Measurements from ENCODE around the gene CST11. TPM values are rescaled to one million over a fixed set of nuclear protein-coding genes. Genes with fewer than 3 reads are reported as not detected.

CST11 gene
- polyA plus RNA-seq, 2 of the 4 experiments (the other 2 are of a cell fraction), result not detected

DNA sequence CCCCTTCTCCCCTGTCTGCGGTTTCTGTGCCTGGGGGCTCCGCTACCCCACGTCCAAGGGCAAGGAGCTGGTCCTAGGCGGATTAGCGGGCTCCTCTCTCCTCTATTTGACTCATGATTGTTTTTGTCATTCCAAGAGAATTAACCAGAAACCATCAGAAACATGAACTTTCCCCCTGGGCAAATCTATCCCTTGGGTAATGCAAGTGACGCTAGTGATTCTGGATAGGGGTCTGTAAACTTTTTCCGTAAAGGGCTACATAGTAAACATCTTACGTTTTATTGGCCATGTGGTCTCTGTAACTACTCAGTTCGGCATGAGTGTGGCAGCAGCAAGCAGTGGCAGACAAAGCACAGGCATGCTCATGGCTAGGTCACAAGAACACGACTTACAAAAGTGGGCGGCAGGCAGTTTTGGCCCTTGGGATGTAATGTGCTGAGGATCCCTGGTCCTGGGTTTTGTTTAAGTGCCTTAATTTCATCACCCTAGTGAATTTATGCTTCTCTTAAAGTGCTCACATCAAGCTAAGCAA is 654 bp downstream of the CST11 start (continued):
- no peak for TF ChIP-seq HOXA7 (CRISPR knock-in tag; IDR thresholded peaks at IDR 0.05)

DNA sequence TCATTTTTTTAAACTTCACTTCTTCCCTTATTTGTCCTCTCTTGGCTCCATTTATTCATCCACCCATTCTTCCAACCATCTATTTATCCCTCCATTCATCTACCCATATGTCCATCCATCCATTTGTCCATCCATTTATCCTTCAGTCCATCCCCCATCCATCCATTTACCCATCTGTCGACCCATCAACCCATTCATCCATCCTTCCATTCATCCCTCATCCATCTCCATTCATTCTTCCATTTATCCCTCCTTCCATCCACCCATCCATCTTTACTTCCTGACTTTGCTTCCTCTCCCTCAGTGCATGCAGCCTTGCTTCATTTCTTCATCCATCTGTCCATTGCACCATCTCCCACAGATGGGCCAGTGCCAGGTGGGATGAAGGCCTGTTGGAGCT is 1.8 kb downstream of the CST11 start:
- POLR2A ChIA-PET, result no interaction called here
- 8% methylated on average over 1 of the region's 1 CpG for WGBS (ENCODE audit: missing lambda C conversion rate)

DNA sequence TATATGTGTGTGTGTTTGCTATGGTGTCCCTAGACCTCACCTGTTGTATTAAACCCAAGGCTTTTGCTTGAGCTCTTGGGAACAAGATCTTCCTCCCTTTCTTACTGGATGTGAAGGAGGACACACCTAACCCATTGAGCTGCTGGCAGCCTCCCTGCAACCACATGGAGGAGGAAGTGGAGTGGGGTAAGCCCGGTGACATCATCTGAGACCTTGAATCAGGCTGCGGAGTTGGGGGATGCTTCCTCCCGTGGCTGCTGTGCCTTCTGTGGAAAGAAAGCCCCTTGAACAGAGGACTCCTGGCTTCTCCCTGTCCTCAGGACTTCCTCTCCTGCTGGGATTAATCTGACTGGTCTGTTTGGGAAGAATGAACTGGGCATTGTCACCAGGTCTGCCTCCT is 3.3 kb downstream of the CST11 start:
- POLR2A ChIA-PET, result no interaction called here
- ATAC-seq (no peak), FAIRE-seq (no peak), DNase-seq (ENCODE audit: low read depth in 1 of 2, low spot score in 1 of 2) (no peak)
- TF ChIP-seq SREBF2 (IDR thresholded peaks at IDR 0.05), result no peak
- TF ChIP-seq TFCP2L1 (CRISPR knock-in tag; IDR thresholded peaks at IDR 0.05), result no peak
- TF ChIP-seq, protein P1, sequence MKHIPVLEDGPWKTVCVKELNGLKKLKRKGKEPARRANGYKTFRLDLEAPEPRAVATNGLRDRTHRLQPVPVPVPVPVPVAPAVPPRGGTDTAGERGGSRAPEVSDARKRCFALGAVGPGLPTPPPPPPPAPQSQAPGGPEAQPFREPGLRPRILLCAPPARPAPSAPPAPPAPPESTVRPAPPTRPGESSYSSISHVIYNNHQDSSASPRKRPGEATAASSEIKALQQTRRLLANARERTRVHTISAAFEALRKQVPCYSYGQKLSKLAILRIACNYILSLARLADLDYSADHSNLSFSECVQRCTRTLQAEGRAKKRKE (CRISPR knock-in tag; IDR thresholded peaks at IDR 0.05; ENCODE audit: low read depth), result no peak
- no peak for TF ChIP-seq HOXA7 (CRISPR knock-in tag; IDR thresholded peaks at IDR 0.05)
- TF ChIP-seq, protein P2, sequence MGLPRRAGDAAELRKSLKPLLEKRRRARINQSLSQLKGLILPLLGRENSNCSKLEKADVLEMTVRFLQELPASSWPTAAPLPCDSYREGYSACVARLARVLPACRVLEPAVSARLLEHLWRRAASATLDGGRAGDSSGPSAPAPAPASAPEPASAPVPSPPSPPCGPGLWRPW (IDR thresholded peaks at IDR 0.05), result no peak
- no peak for TF ChIP-seq POLR2AphosphoS2 (conservative IDR thresholded peaks at IDR 0.05; ENCODE audit: low read length)
- no peak for TF ChIP-seq HOXB5 (CRISPR knock-in tag; IDR thresholded peaks at IDR 0.05)
- no peak for TF ChIP-seq EP300 (IDR thresholded peaks at IDR 0.05)
- TF ChIP-seq HEYL (CRISPR knock-in tag; IDR thresholded peaks at IDR 0.05), result no peak
- TF ChIP-seq TP53 (CRISPR knock-in tag; IDR thresholded peaks at IDR 0.05), result no peak
- TF ChIP-seq CEBPB (IDR thresholded peaks at IDR 0.05), result no peak
- no peak for TF ChIP-seq RCOR1 (IDR thresholded peaks at IDR 0.05; ENCODE audit: low read depth, low read length)
- TF ChIP-seq, protein P3, sequence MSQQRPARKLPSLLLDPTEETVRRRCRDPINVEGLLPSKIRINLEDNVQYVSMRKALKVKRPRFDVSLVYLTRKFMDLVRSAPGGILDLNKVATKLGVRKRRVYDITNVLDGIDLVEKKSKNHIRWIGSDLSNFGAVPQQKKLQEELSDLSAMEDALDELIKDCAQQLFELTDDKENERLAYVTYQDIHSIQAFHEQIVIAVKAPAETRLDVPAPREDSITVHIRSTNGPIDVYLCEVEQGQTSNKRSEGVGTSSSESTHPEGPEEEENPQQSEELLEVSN (IDR thresholded peaks at IDR 0.05; ENCODE audit: borderline replicate concordance, low read depth), result no peak
- Histone ChIP-seq H3K9me3 (no peaks in the 10 kb centered on the region), H3K4me3 (no peak overlapping the region), H3K4me1 (peaks cover 6% of the 10 kb centered on the region; the same call in 2 of the 3 replicates), H3K27ac (no peak overlapping the region), H3K4me2 (no peak overlapping the region)
- 25% methylated on average over 3 of the region's 3 CpGs for WGBS (ENCODE audit: missing lambda C conversion rate)
- CTCF ChIA-PET, result interaction anchor here (1.1 kb wide), 1 partner anchor 158 kb away, joined by 4 read pairs; no protein-coding TSS in a partner anchor

More for the DNA sequence above, 1.8 kb downstream of the CST11 start:
- Histone ChIP-seq H3K4me2 (no peak overlapping the region), H3K4me1 (peaks cover 2% of the 10 kb centered on the region; the same call in 2 of the 3 replicates), H3K9me3 (0 out of 3 replicates have a peak, but pooled peaks cover 2% of the 10 kb centered on the region), H3K27ac (no peak overlapping the region), H3K4me3 (no peak overlapping the region)
- FAIRE-seq (no peak), DNase-seq (ENCODE audit: low read depth in 1 of 2, low spot score in 1 of 2) (no peak), ATAC-seq (no peak)
- TF ChIP-seq, protein P2 (IDR thresholded peaks at IDR 0.05), result no peak
- TF ChIP-seq EHMT2 (IDR thresholded peaks at IDR 0.05; ENCODE audit: low read depth) (no peak), RARB (CRISPR knock-in tag; IDR thresholded peaks at IDR 0.05) (no peak), ZC3H11A (IDR thresholded peaks at IDR 0.05) (no peak), HEYL (CRISPR knock-in tag; IDR thresholded peaks at IDR 0.05) (no peak)
- CTCF ChIA-PET, result interaction anchor here (2.6 kb wide), 1 partner anchor 9 kb away, joined by 18 read pairs; no protein-coding TSS in a partner anchor

DNA sequence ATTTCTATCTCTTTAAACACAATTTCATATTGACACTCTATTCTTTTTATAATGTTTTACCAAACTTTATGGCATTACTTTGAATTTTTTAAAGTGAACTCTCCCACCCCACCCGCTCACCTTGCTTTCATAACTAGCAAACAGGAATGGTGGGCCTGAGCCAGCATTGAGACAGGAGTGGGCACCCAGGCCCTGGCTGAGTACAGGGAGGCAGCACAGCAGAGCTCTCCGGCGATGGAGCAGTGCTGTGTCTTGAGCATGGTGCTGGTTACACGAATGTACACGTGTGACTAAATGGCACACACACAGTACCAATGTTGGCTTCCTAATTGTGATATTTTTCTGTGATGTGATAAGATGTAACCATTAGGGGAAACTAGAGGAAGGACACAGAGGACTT is 4.5 kb downstream of the CST11 start:
- Histone ChIP-seq H3K9me3 (no peaks in the 10 kb centered on the region), H3K4me1 (peaks cover 6% of the 10 kb centered on the region; the same call in 2 of the 3 replicates), H3K4me2 (no peak overlapping the region), H3K27ac (no peak overlapping the region), H3K4me3 (no peak overlapping the region)
- WGBS (ENCODE audit: missing lambda C conversion rate), result 82% methylated on average over 5 of the region's 5 CpGs
- CTCF ChIA-PET, result interaction anchor here (1.0 to 10.0 kb wide), 2 partner anchors 10 to 162 kb away, joined by 3 to 176 read pairs; no protein-coding TSS in a partner anchor
- TF ChIP-seq, protein P4, sequence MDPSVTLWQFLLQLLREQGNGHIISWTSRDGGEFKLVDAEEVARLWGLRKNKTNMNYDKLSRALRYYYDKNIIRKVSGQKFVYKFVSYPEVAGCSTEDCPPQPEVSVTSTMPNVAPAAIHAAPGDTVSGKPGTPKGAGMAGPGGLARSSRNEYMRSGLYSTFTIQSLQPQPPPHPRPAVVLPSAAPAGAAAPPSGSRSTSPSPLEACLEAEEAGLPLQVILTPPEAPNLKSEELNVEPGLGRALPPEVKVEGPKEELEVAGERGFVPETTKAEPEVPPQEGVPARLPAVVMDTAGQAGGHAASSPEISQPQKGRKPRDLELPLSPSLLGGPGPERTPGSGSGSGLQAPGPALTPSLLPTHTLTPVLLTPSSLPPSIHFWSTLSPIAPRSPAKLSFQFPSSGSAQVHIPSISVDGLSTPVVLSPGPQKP (IDR thresholded peaks at IDR 0.05; ENCODE audit: low read depth, low read length), result no peak
- FAIRE-seq (no peak), DNase-seq (ENCODE audit: low read depth in 1 of 2, low spot score in 1 of 2) (no peak), ATAC-seq (no peak)
- POLR2A ChIA-PET, result no interaction called here

All from A549 (cell line).